HG02885 (cell line): Measurements from ENCODE around the gene CLEC17A.

Experiments
- ATAC-seq: cut with Tn5 transposase; IDR thresholded peaks from one replicate; pipeline ENCODE4 v1.9.1; 2021; ENCODE audit warnings: mild to moderate bottlenecking; ENCODE audit not compliant: unreplicated experiment, poor library complexity

The CLEC17A gene

GRCh38 chr19:14639536-14640277, 56.8 kb downstream of the CLEC17A start:
- no peak for ATAC-seq

- no peak for ATAC-seq
Observed at GRCh38 chr19:14648506-14648905, 65.6 kb downstream of the CLEC17A start.

DNA sequence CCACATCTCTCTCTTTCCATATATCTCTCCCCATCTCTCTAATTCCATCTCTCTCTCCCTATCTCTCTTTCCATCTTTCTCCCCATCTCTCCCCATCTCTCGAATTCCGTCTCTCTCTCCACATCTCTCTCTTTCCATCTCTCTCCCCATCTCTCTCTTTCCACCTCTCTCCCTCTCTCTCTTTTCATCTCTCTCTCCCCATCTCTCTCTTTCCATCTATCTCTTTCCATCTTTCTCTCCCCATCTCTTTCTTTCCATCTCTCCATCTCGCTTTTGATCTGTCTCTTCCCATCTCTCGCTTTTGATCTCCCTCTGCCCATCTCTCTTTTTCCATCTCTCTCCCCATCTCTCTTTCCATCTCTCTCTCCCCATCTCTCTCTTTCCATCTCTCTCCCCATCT, 66.1 kb downstream of the CLEC17A start:
- ATAC-seq, result no peak

- no peak for ATAC-seq
Observed at GRCh38 chr19:14650161-14650560, 67.3 kb downstream of the CLEC17A start.

GRCh38 chr19:14654786-14655560, 72.1 kb downstream of the CLEC17A start:
- no peak for ATAC-seq

GRCh38 chr19:14655726-14656125, 72.8 kb downstream of the CLEC17A start:
- ATAC-seq, result no peak

DNA sequence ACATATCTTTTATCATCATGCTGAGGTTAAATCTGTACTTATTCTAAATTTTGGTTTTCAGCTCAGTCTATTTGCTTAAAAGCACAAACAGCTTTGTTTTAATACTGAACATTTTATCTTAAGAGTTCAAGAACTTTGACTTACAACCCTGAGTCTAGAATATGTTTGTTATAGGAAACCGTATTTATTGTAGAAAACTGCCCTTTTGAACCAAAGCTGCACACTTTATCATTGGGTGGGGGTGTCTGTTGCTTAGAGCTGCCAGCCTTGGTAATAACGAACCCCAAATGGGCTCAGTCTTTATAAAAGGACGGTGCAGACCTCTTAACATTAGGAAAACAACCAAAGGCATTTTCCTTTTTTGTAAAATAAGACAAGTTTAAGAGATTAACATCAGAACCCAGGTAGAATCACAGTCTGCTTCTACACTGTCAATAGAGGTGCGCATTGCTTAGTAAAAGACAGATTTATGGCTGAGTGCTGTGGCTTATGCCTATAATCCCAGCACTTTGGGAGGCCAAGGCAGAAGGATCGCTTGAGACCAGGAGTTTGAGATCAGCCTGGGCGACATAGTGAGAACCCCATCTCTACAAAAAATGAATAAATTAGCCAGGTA, 77.1 kb downstream of the CLEC17A start:
- no peak for ATAC-seq

DNA sequence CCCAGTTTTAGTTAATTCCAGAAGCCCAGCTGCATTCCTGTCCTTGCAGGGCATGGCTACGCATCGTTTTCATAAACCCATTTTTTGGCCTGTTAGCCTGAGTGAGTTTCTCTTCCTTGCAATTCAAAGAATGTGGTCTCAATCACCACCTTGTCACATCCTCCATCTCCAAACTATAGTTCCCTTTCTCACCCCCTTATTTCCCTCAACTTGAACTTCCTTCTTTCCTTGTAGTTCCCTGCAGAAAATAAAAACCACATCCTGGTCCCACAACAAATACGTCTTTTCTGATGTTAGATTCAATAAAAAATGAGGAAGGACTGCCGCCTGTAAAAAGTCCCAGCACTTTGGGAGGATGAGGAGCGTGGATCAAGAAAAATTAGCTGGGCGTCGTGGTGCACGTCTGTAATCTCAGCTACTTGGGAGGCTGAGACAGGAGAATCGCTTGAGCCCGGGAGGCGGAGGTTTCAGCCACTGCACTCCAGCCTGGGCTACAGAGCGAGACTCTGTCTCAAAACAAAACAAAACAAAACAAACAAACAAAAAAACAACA, 78.6 kb downstream of the CLEC17A start:
- ATAC-seq, result no peak
